K562 (cell line): ENCODE results near the gene CHMP2A. TPM values are rescaled to one million over a fixed set of nuclear protein-coding genes. Genes with fewer than 3 reads are reported as not detected.

ENCODE experiments used
- ADNP ChIP-seq: fragments of 200-800 bp; sonication (Bioruptor generic); IDR thresholded peaks from 2 replicates; pipeline ENCODE4 v1.6.1; 2016; ENCODE audit warnings: missing genetic modification characterization, missing compliant biosample characterization
- CTCF ChIP-seq, 3 experiments: IDR thresholded peaks in 2 of 3; conservative IDR thresholded peaks in 1 of 3; 2 replicates each; pipeline ENCODE4 v1.5.1; 2011 to 2012; ENCODE audit warnings: low read length in 3 of 3, mild to moderate bottlenecking in 3 of 3, control low read depth in 2 of 3, improper control_type of control experiment in 1 of 3, inconsistent platforms in 1 of 3, low read depth in 1 of 3, mixed read lengths in 1 of 3, moderate library complexity in 1 of 3; ENCODE audit not compliant: insufficient read depth in 2 of 3
- HDAC6 ChIP-seq: IDR thresholded peaks from 2 replicates; pipeline ENCODE4 v1.6.1; 2012; ENCODE audit warnings: low read depth, mild to moderate bottlenecking, control low read depth, inconsistent platforms, low read length, moderate library complexity
- JUN ChIP-seq, 2 experiments: sonication (generic) in 1 of 2; formaldehyde crosslinking in 1 of 2; IDR thresholded peaks; 2 replicates each; pipeline versions ENCODE4 v1.6.1 to v1.8.0; 2012 to 2022; ENCODE audit warnings: borderline replicate concordance in 2 of 2, mild to moderate bottlenecking in 2 of 2, improper control_type of control experiment in 1 of 2, low read depth in 1 of 2, low read length in 1 of 2, missing genetic modification reagents in 1 of 2
- NFIC ChIP-seq: fragments of 450-650 bp; IDR thresholded peaks from 2 replicates; pipeline ENCODE4 v1.6.1; 2017; ENCODE audit warnings: mild to moderate bottlenecking, inconsistent platforms
- POLR2H ChIP-seq: IDR thresholded peaks from 2 replicates; pipeline ENCODE4 v1.6.1; 2016; ENCODE audit warnings: missing genetic modification characterization, low read depth, mild to moderate bottlenecking, control low read depth, missing compliant biosample characterization, moderate library complexity
- THRA ChIP-seq: fragments of 450-650 bp; IDR thresholded peaks from 2 replicates; pipeline ENCODE4 v1.6.1; 2017; ENCODE audit warnings: mild to moderate bottlenecking, moderate library complexity
- ZBTB8A ChIP-seq: fragments of 450-650 bp; IDR thresholded peaks from 2 replicates; pipeline ENCODE4 v1.6.1; 2018; ENCODE audit warnings: mild to moderate bottlenecking, moderate library complexity; ENCODE audit not compliant: partially characterized antibody
- ZNF212 ChIP-seq: fragments of 450-650 bp; formaldehyde crosslinking; IDR thresholded peaks from 2 replicates; pipeline ENCODE4 v1.4.0; 2020; ENCODE audit warnings: mild to moderate bottlenecking
- ZNF23 ChIP-seq: fragments of 250-450 bp; sonication (Bioruptor Pico); IDR thresholded peaks from 2 replicates; pipeline ENCODE4 v1.4.0; 2020; ENCODE audit warnings: mild to moderate bottlenecking
- ZNF778 ChIP-seq: fragments of 450-650 bp; formaldehyde crosslinking; IDR thresholded peaks from 2 replicates; pipeline ENCODE4 v1.4.0; 2020; ENCODE audit warnings: mild to moderate bottlenecking, moderate library complexity
- polyA plus RNA-seq, 8 experiments: library from polyadenylated mRNA; depleted of rRNA in 4 of 8; stranded (reverse) in 5 of 8; unstranded in 3 of 8; fragments of >200 nt; fragmentation: Nextera tagmentation in 2 of 8; fragmentation: Illumina TruSeq in 1 of 8; extraction: Ambion mirVana in 2 of 8; extraction: Trizol in 1 of 8; gene quantifications; 2 replicates each; pipeline versions ENCODE4 v1.2.1 to v1.2.3, GENCODE V29; 2011 to 2014; ENCODE audit warnings: inconsistent platforms in 1 of 8, missing spikeins in 1 of 8
- total RNA-seq, 7 experiments: library from RNA; depleted of rRNA in 6 of 7; stranded (reverse); fragments of >200 nt in 6 of 7; fragmentation: Illumina TruSeq in 2 of 7; extraction: Trizol in 2 of 7; gene quantifications; 2 replicates each; pipeline versions ENCODE4 v1.2.1 to v1.2.3, GENCODE V29; 2011 to 2021; ENCODE audit warnings: low replicate concordance in 1 of 7
- TF ChIP-seq, protein P1 (sequence below): fragments of 450-650 bp; IDR thresholded peaks from 2 replicates; pipeline ENCODE4 v1.7.0; 2016; ENCODE audit warnings: borderline replicate concordance
- TF ChIP-seq, protein P2 (sequence below), 2 experiments: fragments of 450-650 bp; formaldehyde crosslinking in 1 of 2; IDR thresholded peaks; 2 replicates each; pipeline versions ENCODE4 v1.4.0 to v1.6.1; 2014 to 2020; ENCODE audit warnings: mild to moderate bottlenecking in 2 of 2, borderline replicate concordance in 1 of 2, low read depth in 1 of 2

The CHMP2A gene
- total and polyA plus RNA-seq, 9 of the 15 experiments (the other 6 are each of a cell fraction or from before 2014, with no cell fraction given) = 57.6 to 159 (median 87.2) TPM

GRCh38 chr19:58543826-58544590, 10.9 kb downstream of the CHMP2A start, which contains the start of gene TRIM28 (continued):
- TF ChIP-seq ZBTB8A = no peak
- TF ChIP-seq, protein P1, sequence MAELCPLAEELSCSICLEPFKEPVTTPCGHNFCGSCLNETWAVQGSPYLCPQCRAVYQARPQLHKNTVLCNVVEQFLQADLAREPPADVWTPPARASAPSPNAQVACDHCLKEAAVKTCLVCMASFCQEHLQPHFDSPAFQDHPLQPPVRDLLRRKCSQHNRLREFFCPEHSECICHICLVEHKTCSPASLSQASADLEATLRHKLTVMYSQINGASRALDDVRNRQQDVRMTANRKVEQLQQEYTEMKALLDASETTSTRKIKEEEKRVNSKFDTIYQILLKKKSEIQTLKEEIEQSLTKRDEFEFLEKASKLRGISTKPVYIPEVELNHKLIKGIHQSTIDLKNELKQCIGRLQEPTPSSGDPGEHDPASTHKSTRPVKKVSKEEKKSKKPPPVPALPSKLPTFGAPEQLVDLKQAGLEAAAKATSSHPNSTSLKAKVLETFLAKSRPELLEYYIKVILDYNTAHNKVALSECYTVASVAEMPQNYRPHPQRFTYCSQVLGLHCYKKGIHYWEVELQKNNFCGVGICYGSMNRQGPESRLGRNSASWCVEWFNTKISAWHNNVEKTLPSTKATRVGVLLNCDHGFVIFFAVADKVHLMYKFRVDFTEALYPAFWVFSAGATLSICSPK = no peak
- peak; percentile 95 for TF ChIP-seq POLR2H (tag)
- TF ChIP-seq ZNF23 = no peak
- no peak for TF ChIP-seq ZNF778 (CRISPR knock-in tag)
- no peak for TF ChIP-seq CTCF (IDR thresholded peaks at IDR 0.05 in 2 of 3, conservative IDR thresholded peaks at IDR 0.05 in 1 of 3; ENCODE audit: insufficient read depth in 2 of 3, low read depth in 1 of 3, low read length in 3 of 3)
- no peak for TF ChIP-seq ZNF212 (CRISPR knock-in tag)
- no peak for TF ChIP-seq THRA
- TF ChIP-seq NFIC = peak; percentile 54; the same call in 1 of the 2 replicates
- TF ChIP-seq ADNP (tag) = no peak
- no peak for TF ChIP-seq JUN (IDR thresholded peaks at IDR 0.05; ENCODE audit: borderline replicate concordance, low read depth, low read length)
- no peak for TF ChIP-seq JUN (CRISPR knock-in tag; IDR thresholded peaks at IDR 0.05; ENCODE audit: borderline replicate concordance)
- TF ChIP-seq HDAC6 = no peak
- TF ChIP-seq, protein P2, sequence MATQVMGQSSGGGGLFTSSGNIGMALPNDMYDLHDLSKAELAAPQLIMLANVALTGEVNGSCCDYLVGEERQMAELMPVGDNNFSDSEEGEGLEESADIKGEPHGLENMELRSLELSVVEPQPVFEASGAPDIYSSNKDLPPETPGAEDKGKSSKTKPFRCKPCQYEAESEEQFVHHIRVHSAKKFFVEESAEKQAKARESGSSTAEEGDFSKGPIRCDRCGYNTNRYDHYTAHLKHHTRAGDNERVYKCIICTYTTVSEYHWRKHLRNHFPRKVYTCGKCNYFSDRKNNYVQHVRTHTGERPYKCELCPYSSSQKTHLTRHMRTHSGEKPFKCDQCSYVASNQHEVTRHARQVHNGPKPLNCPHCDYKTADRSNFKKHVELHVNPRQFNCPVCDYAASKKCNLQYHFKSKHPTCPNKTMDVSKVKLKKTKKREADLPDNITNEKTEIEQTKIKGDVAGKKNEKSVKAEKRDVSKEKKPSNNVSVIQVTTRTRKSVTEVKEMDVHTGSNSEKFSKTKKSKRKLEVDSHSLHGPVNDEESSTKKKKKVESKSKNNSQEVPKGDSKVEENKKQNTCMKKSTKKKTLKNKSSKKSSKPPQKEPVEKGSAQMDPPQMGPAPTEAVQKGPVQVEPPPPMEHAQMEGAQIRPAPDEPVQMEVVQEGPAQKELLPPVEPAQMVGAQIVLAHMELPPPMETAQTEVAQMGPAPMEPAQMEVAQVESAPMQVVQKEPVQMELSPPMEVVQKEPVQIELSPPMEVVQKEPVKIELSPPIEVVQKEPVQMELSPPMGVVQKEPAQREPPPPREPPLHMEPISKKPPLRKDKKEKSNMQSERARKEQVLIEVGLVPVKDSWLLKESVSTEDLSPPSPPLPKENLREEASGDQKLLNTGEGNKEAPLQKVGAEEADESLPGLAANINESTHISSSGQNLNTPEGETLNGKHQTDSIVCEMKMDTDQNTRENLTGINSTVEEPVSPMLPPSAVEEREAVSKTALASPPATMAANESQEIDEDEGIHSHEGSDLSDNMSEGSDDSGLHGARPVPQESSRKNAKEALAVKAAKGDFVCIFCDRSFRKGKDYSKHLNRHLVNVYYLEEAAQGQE (IDR thresholded peaks at IDR 0.05; ENCODE audit: borderline replicate concordance) = no peak
- TF ChIP-seq, protein P2 (CRISPR knock-in tag; IDR thresholded peaks at IDR 0.05; ENCODE audit: low read depth) = 0 out of 2 replicates have a peak, but pooled peaks have one; percentile 43
